Caco-2 (cell line): ENCODE data around the gene STXBP2. TPM values are rescaled to one million over a fixed set of nuclear protein-coding genes. Genes with fewer than 3 reads are reported as not detected.

Experiments
- BruUV-seq: library from RNA; stranded (reverse); fragments of 400-500 nt; replicated peaks from 2 replicates; lab custom pipeline; 2021; lab: Mats Ljungman, UMichigan
- CTCF ChIA-PET: fragments of 300-600 bp; sonication (Branson Sonifier 250); formaldehyde crosslinking; loops from one replicate; lab custom pipeline; 2022; ENCODE audit warnings: antibody characterized with exemption; lab: Charles Lee
- POLR2A ChIA-PET: fragments of 300-600 bp; sonication (Branson Sonifier 250); formaldehyde crosslinking; loops from one replicate; lab custom pipeline; 2022; ENCODE audit warnings: antibody characterized with exemption; lab: Charles Lee
- DNase-seq, 2 experiments: peaks; one replicate each; pipeline versions ENCODE4 v3.0.0 to v3.0.0-alpha.2; 2020 to 2022
- H3K27me3 ChIP-seq: replicated peaks from 2 replicates; pipeline ENCODE4 v1.6.0; 2011; ENCODE audit warnings: low read length; ENCODE audit not compliant: control insufficient read depth, insufficient read depth
- H3K36me3 ChIP-seq: 2 replicates; pipeline ENCODE4 v1.5.1; 2011; ENCODE audit warnings: low read length; ENCODE audit not compliant: control insufficient read depth, insufficient read depth
- H3K4me1 ChIP-seq: fragments of 250-450 bp; sonication (Bioruptor Pico); 2 replicates; pipeline ENCODE4 v1.5.1; 2020; ENCODE audit warnings: mild to moderate bottlenecking
- H3K4me3 ChIP-seq: 2 replicates; pipeline ENCODE4 v1.5.1; 2011; ENCODE audit warnings: low read depth, mild to moderate bottlenecking, control low read depth, low read length
- H3K9me3 ChIP-seq: fragments of 250-450 bp; sonication (Bioruptor Pico); 2 replicates; pipeline ENCODE4 v1.5.1; 2020; ENCODE audit warnings: mild to moderate bottlenecking, moderate library complexity
- H3K27ac Mint-ChIP-seq: one replicate; pipeline ENCODE4 v1.8.0; 2022; ENCODE audit warnings: mixed read lengths; ENCODE audit not compliant: unreplicated experiment
- H3K27me3 Mint-ChIP-seq: one replicate; pipeline ENCODE4 v1.8.0; 2022; ENCODE audit warnings: mixed read lengths; ENCODE audit not compliant: insufficient read depth, unreplicated experiment
- H3K36me3 Mint-ChIP-seq: one replicate; pipeline ENCODE4 v1.8.0; 2022; ENCODE audit warnings: mild to moderate bottlenecking, mixed read lengths; ENCODE audit not compliant: insufficient read depth, unreplicated experiment
- H3K4me1 Mint-ChIP-seq: one replicate; pipeline ENCODE4 v1.8.0; 2022; ENCODE audit warnings: low read depth, mixed read lengths; ENCODE audit not compliant: unreplicated experiment
- H3K4me3 Mint-ChIP-seq: one replicate; pipeline ENCODE4 v1.8.0; 2022; ENCODE audit warnings: mild to moderate bottlenecking, moderate library complexity, mixed read lengths; ENCODE audit not compliant: unreplicated experiment
- H3K9me3 Mint-ChIP-seq: one replicate; pipeline ENCODE4 v1.8.0; 2022; ENCODE audit warnings: mixed read lengths; ENCODE audit not compliant: unreplicated experiment
- CTCF ChIP-seq, 2 experiments: fragments of 200-600 bp in 1 of 2; IDR thresholded peaks; 1 replicate in 1 of 2; 2 replicates in 1 of 2; pipeline versions ENCODE4 v1.5.1 to v1.8.0; 2011 to 2022; ENCODE audit warnings: antibody characterized with exemption in 1 of 2, control low read depth in 1 of 2, inconsistent platforms in 1 of 2, low read depth in 1 of 2, low read length in 1 of 2, mild to moderate bottlenecking in 1 of 2, moderate library complexity in 1 of 2; ENCODE audit not compliant: insufficient read depth in 1 of 2, severe bottlenecking in 1 of 2, unreplicated experiment in 1 of 2
- intact Hi-C: fragments of 100-400 bp; cut with micrococcal nuclease; formaldehyde crosslinking; loops from one replicate; pipeline ENCODE4 v1.10.0; 2022; ENCODE audit not compliant: unreplicated experiment
- total RNA-seq: library from RNA; stranded (reverse); gene quantifications from 2 replicates; pipeline ENCODE4 v1.2.3, GENCODE V29; 2022

Gene STXBP2
- total RNA-seq, 1 experiment from 2014 or later: 113 TPM

- Mint-ChIP-seq H3K36me3 (peaks cover 70% of the 10 kb centered on the region), H3K4me1 (no peaks in the 10 kb centered on the region), H3K4me3 (no peak overlapping the region), H3K27ac (no peak overlapping the region), H3K27me3 (no peaks in the 10 kb centered on the region), H3K9me3 (no peaks in the 10 kb centered on the region)
- BruUV-seq: no TSS peak
- Histone ChIP-seq H3K36me3 (no peaks in the 10 kb centered on the region; the same call in none of the 2 replicates), H3K9me3 (no peaks in the 10 kb centered on the region), H3K4me1 (no peaks in the 10 kb centered on the region), H3K27me3 (no peaks in the 10 kb centered on the region), H3K4me3 (no peak overlapping the region)
- CTCF ChIA-PET: no interaction called here
- no peak for DNase-seq
- intact Hi-C loops: no loop called here
- no peak for TF ChIP-seq CTCF (IDR thresholded peaks at IDR 0.05; ENCODE audit: insufficient read depth in 1 of 2, low read depth in 1 of 2, low read length in 1 of 2, severe bottlenecking in 1 of 2, unreplicated experiment in 1 of 2)
- POLR2A ChIA-PET: no interaction called here
These were observed 24.3 kb upstream of the STXBP2 start for GRCh38 chr19:7612282-7613274.

- no peak overlapping the region for H3K4me3 ChIP-seq
- no peak for TF ChIP-seq CTCF (IDR thresholded peaks at IDR 0.05; ENCODE audit: insufficient read depth in 1 of 2, low read depth in 1 of 2, low read length in 1 of 2, severe bottlenecking in 1 of 2, unreplicated experiment in 1 of 2)
- Mint-ChIP-seq H3K4me3 (no peak overlapping the region), H3K4me1 (no peaks in the 10 kb centered on the region), H3K9me3 (no peaks in the 10 kb centered on the region), H3K36me3 (peaks cover 67% of the 10 kb centered on the region), H3K27me3 (no peaks in the 10 kb centered on the region), H3K27ac (no peak overlapping the region)
- BruUV-seq: no TSS peak
- no peaks in the 10 kb centered on the region for H3K27me3 ChIP-seq
- no peak for DNase-seq
- no peaks in the 10 kb centered on the region for H3K9me3 ChIP-seq
- intact Hi-C loops: no loop called here
- no peaks in the 10 kb centered on the region; the same call in none of the 2 replicates for H3K36me3 ChIP-seq
- H3K4me1 ChIP-seq: no peaks in the 10 kb centered on the region
- ChIA-PET POLR2A (no interaction called here), CTCF (interaction anchor here (0.7 to 1.3 kb wide), 2 partner anchors 47 to 242 kb away, joined by 3 to 4 read pairs; no protein-coding TSS in a partner anchor)
These were observed 21.8 kb upstream of the STXBP2 start for GRCh38 chr19:7614859-7615741.

GRCh38 chr19:7617172-7617571 lies 19.7 kb upstream of the STXBP2 start:
- POLR2A ChIA-PET: no interaction called here
- H3K4me3 ChIP-seq: no peak overlapping the region
- CTCF ChIA-PET: no interaction called here

More at GRCh38 chr19:7617172-7617571, 19.7 kb upstream of the STXBP2 start:
- H3K27ac Mint-ChIP-seq: no peak overlapping the region
- H3K27me3 Mint-ChIP-seq: no peaks in the 10 kb centered on the region
- no peaks in the 10 kb centered on the region for H3K27me3 ChIP-seq
- no peak for TF ChIP-seq CTCF (IDR thresholded peaks at IDR 0.05; ENCODE audit: insufficient read depth in 1 of 2, low read depth in 1 of 2, low read length in 1 of 2, severe bottlenecking in 1 of 2, unreplicated experiment in 1 of 2)
- H3K4me3 Mint-ChIP-seq: no peak overlapping the region
- no peaks in the 10 kb centered on the region; the same call in 1 of the 2 replicates for H3K36me3 ChIP-seq
- H3K9me3 Mint-ChIP-seq: no peaks in the 10 kb centered on the region
- peaks cover 71% of the 10 kb centered on the region for H3K36me3 Mint-ChIP-seq
- no TSS peak for BruUV-seq
- intact Hi-C loops: no loop called here
- no peaks in the 10 kb centered on the region for H3K4me1 Mint-ChIP-seq
- DNase-seq: no peak
- H3K9me3 ChIP-seq: no peaks in the 10 kb centered on the region
- H3K4me1 ChIP-seq: no peaks in the 10 kb centered on the region
